ENCODE data around the gene PDE9A.

PDE9A gene

DNA sequence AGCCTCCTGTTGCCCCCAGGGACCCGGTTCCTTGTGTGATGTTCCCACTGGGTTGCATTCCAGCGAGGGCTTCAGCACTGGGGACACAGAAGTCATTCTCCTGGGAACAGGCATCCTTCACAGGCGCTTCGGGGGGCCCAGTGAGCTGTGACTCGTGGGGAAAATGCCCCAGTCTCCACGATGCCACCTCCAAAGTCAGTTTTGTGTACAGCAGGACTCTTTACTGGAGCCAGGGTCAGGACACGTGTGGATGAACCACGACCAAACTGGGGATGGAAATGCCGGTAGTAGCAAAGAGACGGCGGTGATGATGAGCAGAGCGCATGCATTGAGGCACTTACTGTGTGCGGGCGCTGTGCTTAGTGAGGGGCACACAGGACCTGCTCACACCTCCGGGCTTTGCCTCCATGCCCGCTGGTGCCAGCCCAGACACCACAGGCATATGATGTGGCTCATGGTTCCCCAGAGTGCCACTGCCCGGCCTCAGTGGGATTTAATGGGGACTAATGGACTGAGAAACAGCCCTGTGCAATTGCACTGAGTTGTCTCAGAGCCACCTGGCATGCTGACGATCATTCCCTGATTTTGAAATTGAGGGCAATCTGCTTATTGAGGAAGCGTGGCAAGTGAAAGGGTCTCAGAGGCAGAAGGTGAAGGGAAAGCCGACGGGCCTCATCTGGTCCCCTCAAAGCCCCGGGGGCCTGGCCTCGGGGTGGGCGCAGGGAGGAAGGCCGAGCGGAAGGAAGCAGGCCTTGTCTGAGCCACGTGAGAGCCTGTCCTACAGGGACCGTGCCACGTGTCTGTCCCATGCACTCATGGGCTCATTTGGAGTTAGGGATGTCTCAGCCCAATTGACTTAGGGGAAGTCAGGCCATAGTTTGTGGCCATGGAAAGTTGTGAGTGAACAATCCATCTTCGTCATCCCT, 91.4 kb downstream of the PDE9A start:
- no peak for DNase-seq

DNA sequence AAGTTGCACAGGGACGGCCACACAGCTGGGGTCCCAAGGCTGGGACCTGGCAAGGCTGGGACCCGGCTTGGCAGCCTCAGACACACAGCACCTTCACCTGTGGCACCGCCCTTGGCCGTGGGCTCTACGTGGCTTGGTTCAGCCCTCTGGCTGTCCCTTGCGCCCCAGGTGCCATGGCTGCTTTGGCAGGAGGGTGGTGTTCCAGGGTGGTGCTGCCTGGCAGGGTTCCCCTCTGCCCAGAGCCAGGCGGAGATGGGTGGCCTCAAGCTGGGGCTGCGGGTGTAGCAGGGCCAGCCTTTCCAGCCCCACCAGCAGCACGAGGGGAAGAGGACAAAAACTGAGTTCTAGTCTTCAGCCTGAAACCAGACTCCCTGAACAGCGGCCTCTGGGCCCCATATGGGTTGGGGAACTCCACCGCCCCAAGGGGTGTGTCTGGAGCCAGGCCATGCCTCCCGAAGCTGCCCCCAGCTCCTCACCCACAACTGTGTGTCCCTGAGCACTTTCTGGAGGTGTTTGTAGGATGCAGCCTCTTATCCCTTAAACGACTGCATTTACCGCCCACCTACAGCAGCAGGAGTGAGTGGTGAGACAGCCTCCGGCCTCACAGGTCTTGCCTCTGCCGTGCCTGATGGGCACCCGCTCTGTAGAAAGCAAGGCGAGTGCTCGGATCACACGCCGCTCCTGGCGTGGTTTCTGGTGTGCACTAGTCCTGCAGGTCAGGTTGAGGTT, 92.3 kb downstream of the PDE9A start:
- no peak for DNase-seq

- no peak for DNase-seq
Measured at GRCh38 chr21:42746240-42746592, 92.8 kb downstream of the PDE9A start.

DNA sequence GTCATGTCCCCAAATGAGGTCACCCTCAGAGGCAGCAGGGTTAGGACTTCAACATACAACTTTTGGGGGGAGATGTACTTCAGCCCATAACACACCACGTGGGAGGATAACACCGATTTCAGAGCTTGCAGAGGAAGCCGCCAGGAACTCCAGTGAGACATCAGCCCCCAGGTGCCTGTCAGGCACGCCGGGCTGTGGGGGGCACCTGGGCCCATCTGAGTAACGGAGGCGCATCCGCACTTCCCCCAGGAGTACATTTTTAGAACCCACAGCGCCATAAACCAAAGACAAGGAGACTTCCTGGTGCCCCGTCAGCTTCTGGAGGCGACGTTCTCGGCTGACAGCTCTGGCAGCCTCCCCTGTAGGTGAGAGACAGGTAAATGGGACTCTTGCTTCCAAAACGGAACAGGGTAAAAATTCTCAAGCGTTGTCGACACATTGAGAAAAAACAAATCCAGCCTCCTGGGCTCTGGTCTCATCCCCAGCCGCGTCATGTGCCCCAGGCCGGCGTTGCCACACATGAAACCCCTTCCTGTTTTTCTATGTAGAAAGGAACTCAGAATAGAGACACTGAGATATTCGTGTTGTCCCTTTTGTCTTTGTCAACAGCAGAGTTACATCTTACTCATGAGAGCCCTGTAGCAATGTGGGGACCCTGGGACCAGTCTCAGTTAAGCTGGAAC, 93.3 kb downstream of the PDE9A start:
- DNase-seq = no peak

- DNase-seq = no peak
Measured at GRCh38 chr21:42747276-42747701, 93.9 kb downstream of the PDE9A start.

DNA sequence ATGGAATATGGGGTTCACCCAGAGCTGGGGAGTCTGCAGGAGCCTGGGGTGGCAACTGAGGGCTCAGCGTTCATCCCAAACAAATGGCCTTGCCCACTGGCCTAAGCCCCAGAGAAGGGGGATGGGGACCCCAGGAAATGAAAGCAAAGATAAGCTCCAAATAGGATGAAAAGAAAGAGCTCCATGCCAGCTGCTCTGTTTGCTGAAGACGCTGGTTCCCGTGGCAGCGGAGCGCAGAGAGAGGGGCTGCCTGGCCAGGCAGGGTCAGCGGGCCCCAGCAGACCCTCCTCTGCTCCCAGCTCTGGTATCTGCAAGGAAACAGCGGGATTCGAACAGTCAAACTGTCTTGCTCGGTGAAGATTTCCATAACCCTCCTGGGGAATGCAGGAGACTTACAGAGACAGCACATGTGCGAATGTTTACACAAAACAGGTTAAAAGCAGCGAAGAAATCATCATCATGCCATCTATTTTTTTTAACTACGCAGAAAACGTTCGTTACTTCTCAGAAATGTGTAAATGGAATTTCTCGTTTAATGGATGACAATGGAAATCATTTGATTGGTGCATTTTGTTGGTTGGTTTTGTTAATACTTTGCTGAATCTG, 94.4 kb downstream of the PDE9A start:
- no peak for DNase-seq

GRCh38 chr21:42748620-42749176, 95.3 kb downstream of the PDE9A start:
- no peak for DNase-seq

DNA sequence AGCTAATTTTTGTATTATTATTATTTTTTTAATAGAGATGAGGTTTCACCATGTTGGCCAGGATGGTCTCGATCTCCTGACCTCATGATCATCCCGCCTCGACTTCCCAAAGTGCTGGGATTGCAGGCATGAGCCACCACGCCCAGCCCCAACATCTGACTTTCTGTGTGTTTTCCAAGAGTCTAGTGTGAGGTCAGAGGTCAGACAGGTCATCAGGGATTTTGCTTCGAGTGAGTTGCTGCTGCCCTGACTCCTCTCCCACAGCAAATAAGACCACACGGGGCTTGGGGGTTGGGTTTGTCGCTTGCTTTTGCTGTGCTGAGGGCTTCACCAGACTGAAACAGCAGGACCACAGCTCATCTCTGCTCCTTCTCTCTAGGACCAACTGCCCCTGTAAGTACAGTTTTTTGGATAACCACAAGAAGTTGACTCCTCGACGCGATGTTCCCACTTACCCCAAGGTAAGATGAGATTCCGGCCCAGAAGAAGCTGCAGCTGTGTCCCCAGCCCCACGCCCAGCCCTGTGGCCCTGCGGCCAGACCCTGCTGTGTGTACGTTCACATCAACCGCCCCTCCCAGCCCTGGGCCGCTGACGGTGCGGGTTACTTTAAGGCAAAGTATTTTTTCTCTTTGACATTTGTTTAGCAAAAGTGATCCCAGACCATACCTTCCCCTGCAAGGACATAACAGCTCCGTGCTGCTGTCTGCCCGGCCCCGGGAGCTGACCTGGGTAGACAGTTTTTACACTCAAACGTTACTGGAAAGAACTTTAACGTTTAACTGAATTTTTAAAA, 97.5 kb downstream of the PDE9A start:
- DNase-seq = no peak

GRCh38 chr21:42751866-42752265, 98.4 kb downstream of the PDE9A start:
- no peak for DNase-seq

DNA sequence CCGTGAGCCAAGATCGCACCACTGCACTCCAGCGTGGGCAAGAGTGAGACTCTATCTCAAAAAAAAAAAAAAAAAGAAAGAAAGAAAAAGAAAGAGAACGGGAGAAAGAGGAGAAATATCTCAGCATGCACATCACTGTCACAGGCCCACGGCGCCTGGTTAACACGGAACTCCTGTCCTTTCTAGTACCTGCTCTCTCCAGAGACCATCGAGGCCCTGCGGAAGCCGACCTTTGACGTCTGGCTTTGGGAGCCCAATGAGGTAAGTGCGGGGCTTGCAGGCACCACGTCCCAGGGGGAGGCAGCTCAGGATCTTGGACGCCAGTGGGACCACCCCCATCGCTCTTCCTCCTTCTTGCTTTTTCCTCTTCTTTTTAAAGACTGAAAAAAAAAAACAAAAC, 100.4 kb downstream of the PDE9A start:
- DNase-seq = no peak

GRCh38 chr21:42754270-42754933, 101.0 kb downstream of the PDE9A start:
- DNase-seq = no peak

DNA sequence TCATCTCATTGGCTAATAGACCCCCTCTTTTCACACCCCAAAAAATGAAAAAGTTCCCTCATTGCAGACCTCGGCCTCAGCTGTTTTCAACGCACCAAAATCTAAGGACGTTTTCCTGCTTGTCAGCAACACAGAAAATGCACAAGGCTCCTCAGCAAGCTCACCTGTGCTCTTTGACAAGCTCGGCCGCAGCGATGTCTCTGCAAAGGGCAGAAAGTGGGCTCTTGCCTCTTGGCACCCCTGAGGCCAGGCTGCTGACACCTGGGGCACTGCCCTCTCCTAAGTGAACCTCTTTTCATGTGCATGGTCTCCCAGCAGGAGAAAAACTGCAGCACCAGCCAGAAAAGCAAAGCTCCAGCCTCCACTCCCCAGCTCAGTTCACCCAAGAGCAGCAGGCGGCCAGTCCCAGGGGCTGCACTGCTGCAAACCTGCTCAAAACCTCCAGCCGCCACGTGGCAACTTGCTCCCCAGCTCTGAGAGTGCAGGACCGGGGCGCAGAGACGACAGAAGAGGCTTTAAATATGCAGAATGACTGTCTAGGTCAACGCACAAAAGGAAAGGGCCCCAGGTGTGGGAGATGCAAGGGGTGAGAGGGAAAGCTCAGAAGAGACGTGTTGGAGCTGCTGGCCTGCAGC, 101.7 kb downstream of the PDE9A start:
- DNase-seq = no peak

- DNase-seq = no peak
Measured at GRCh38 chr21:42755766-42756579, 102.6 kb downstream of the PDE9A start.

GRCh38 chr21:42756580-42757250, 103.3 kb downstream of the PDE9A start:
- no peak for DNase-seq

DNA sequence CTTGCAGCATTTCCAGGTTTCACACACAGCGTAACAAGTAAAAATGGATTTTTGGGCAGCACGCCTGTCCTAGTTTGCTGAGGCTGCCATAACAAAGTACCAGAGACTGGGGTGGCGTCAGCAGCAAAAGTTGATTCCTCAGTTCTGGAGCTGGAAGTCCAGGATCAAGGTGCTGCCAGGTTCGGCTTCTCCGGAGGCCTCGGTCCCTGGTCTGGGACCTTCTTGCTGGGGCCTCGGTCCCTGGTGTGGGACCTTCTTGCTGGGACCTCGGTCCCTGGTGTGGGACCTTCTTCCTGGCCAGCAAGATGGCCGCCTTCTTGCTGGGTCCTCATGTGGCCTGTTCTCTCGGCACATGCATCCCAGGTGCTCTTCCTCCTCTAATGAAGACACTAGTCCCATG, 104.0 kb downstream of the PDE9A start:
- no peak for DNase-seq

DNA sequence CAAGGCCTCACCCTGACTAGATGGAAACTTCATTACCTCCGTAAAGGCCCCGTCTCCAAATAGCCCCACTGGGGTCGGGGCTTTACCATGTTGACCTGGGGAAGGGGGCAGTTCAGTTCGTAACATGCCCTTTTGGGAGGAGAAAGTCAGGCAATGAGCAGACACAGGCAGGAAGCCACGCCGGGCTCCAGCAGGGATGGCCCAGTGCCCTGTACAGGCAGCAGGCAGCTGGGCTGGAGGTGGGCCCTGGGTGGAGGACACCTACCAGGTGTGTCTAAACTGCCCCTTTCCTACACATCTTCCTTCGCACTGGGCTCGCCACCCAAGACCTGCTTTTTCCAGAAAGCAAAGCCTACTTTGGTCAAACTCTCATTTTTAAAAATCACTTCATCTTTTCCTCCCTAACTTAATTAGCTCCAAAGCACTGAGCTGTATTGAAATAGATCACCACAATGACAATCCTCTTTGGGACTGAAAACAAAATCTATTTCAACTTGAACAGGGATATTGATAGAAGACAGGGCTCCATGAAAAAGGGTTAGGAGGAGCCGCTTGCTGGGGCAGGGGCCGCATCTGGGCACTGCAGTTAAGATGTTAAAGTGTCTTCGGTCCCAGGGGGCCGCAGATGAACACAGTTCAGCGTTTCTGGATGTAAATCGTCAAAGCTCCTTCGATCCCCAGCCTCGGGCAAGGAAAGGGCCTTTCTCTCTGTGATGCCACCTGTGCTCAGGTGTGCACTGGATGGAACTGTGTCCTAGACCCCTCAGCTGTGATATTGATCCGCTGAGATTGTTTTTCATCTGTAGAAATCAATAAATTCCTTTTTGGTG, 104.6 kb downstream of the PDE9A start:
- DNase-seq = no peak

- DNase-seq = no peak
Measured at GRCh38 chr21:42758721-42759593, 105.5 kb downstream of the PDE9A start.

DNA sequence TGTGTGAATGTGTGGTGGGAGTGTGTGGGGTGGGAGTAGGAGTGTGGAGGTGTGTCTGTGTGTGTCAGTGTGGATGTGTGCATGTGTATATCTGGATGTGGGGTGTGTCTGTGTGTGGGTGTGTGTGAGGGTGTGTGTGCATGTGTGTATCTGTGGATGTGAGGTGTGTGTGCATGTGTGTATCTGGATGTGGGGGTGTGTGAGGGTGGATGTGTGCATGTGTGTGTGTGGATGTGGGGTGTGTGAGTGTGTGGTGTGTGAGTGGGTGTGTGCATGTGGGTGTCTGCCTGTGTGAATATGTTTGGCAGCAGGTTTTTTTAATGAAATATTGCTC, 106.1 kb downstream of the PDE9A start:
- DNase-seq = no peak
